Caco-2 (cell line): ENCODE data around the gene MORN1. TPM values are rescaled to one million over a fixed set of nuclear protein-coding genes. Genes with fewer than 3 reads are reported as not detected.

Source experiments
- BruUV-seq: library from RNA; stranded (reverse); fragments of 400-500 nt; replicated peaks from 2 replicates; lab custom pipeline; 2021; lab: Mats Ljungman, UMichigan
- CTCF ChIA-PET: fragments of 300-600 bp; sonication (Branson Sonifier 250); formaldehyde crosslinking; loops from one replicate; lab custom pipeline; 2022; ENCODE audit warnings: antibody characterized with exemption; lab: Charles Lee
- POLR2A ChIA-PET: fragments of 300-600 bp; sonication (Branson Sonifier 250); formaldehyde crosslinking; loops from one replicate; lab custom pipeline; 2022; ENCODE audit warnings: antibody characterized with exemption; lab: Charles Lee
- DNase-seq, 2 experiments: peaks; one replicate each; pipeline versions ENCODE4 v3.0.0 to v3.0.0-alpha.2; 2020 to 2022
- H3K27me3 ChIP-seq: replicated peaks from 2 replicates; pipeline ENCODE4 v1.6.0; 2011; ENCODE audit warnings: low read length; ENCODE audit not compliant: control insufficient read depth, insufficient read depth
- H3K36me3 ChIP-seq: 2 replicates; pipeline ENCODE4 v1.5.1; 2011; ENCODE audit warnings: low read length; ENCODE audit not compliant: control insufficient read depth, insufficient read depth
- H3K4me1 ChIP-seq: fragments of 250-450 bp; sonication (Bioruptor Pico); 2 replicates; pipeline ENCODE4 v1.5.1; 2020; ENCODE audit warnings: mild to moderate bottlenecking
- H3K4me3 ChIP-seq: 2 replicates; pipeline ENCODE4 v1.5.1; 2011; ENCODE audit warnings: low read depth, mild to moderate bottlenecking, control low read depth, low read length
- H3K9me3 ChIP-seq: fragments of 250-450 bp; sonication (Bioruptor Pico); 2 replicates; pipeline ENCODE4 v1.5.1; 2020; ENCODE audit warnings: mild to moderate bottlenecking, moderate library complexity
- H3K27ac Mint-ChIP-seq: one replicate; pipeline ENCODE4 v1.8.0; 2022; ENCODE audit warnings: mixed read lengths; ENCODE audit not compliant: unreplicated experiment
- H3K27me3 Mint-ChIP-seq: one replicate; pipeline ENCODE4 v1.8.0; 2022; ENCODE audit warnings: mixed read lengths; ENCODE audit not compliant: insufficient read depth, unreplicated experiment
- H3K36me3 Mint-ChIP-seq: one replicate; pipeline ENCODE4 v1.8.0; 2022; ENCODE audit warnings: mild to moderate bottlenecking, mixed read lengths; ENCODE audit not compliant: insufficient read depth, unreplicated experiment
- H3K4me1 Mint-ChIP-seq: one replicate; pipeline ENCODE4 v1.8.0; 2022; ENCODE audit warnings: low read depth, mixed read lengths; ENCODE audit not compliant: unreplicated experiment
- H3K4me3 Mint-ChIP-seq: one replicate; pipeline ENCODE4 v1.8.0; 2022; ENCODE audit warnings: mild to moderate bottlenecking, moderate library complexity, mixed read lengths; ENCODE audit not compliant: unreplicated experiment
- H3K9me3 Mint-ChIP-seq: one replicate; pipeline ENCODE4 v1.8.0; 2022; ENCODE audit warnings: mixed read lengths; ENCODE audit not compliant: unreplicated experiment
- CTCF ChIP-seq, 2 experiments: fragments of 200-600 bp in 1 of 2; IDR thresholded peaks; 1 replicate in 1 of 2; 2 replicates in 1 of 2; pipeline versions ENCODE4 v1.5.1 to v1.8.0; 2011 to 2022; ENCODE audit warnings: antibody characterized with exemption in 1 of 2, control low read depth in 1 of 2, inconsistent platforms in 1 of 2, low read depth in 1 of 2, low read length in 1 of 2, mild to moderate bottlenecking in 1 of 2, moderate library complexity in 1 of 2; ENCODE audit not compliant: insufficient read depth in 1 of 2, severe bottlenecking in 1 of 2, unreplicated experiment in 1 of 2
- intact Hi-C: fragments of 100-400 bp; cut with micrococcal nuclease; formaldehyde crosslinking; loops from one replicate; pipeline ENCODE4 v1.10.0; 2022; ENCODE audit not compliant: unreplicated experiment
- total RNA-seq: library from RNA; stranded (reverse); gene quantifications from 2 replicates; pipeline ENCODE4 v1.2.3, GENCODE V29; 2022

Gene MORN1
- total RNA-seq, 1 experiment from 2014 or later = 8.6 TPM

GRCh38 chr1:2378956-2379732 lies 12.2 kb downstream of the MORN1 start:
- POLR2A ChIA-PET = interaction anchor here (0.7 kb wide), 1 partner anchor 174 kb away, joined by 3 read pairs; no protein-coding TSS in a partner anchor
- no TSS peak for BruUV-seq
- DNase-seq = no peak
- Mint-ChIP-seq H3K4me1 (no peaks in the 10 kb centered on the region), H3K9me3 (no peaks in the 10 kb centered on the region), H3K36me3 (no peaks in the 10 kb centered on the region), H3K27ac (no peak overlapping the region), H3K27me3 (no peaks in the 10 kb centered on the region), H3K4me3 (no peak overlapping the region)
- Histone ChIP-seq H3K36me3 (no peaks in the 10 kb centered on the region), H3K27me3 (no peaks in the 10 kb centered on the region), H3K4me3 (no peak overlapping the region), H3K4me1 (no peaks in the 10 kb centered on the region), H3K9me3 (no peaks in the 10 kb centered on the region)
- intact Hi-C loops = no loop called here
- no peak for TF ChIP-seq CTCF (IDR thresholded peaks at IDR 0.05; ENCODE audit: insufficient read depth in 1 of 2, low read depth in 1 of 2, low read length in 1 of 2, severe bottlenecking in 1 of 2, unreplicated experiment in 1 of 2)
- CTCF ChIA-PET = no interaction called here

GRCh38 chr1:2378441-2378851 lies 12.9 kb downstream of the MORN1 start:
- Histone ChIP-seq H3K4me3 (no peak overlapping the region), H3K9me3 (no peaks in the 10 kb centered on the region), H3K27me3 (no peaks in the 10 kb centered on the region), H3K4me1 (no peaks in the 10 kb centered on the region), H3K36me3 (no peaks in the 10 kb centered on the region)
- H3K27me3 Mint-ChIP-seq = no peaks in the 10 kb centered on the region
- no TSS peak for BruUV-seq
- H3K27ac Mint-ChIP-seq = no peak overlapping the region
- no peaks in the 10 kb centered on the region for H3K9me3 Mint-ChIP-seq
- H3K36me3 Mint-ChIP-seq = no peaks in the 10 kb centered on the region
- H3K4me3 Mint-ChIP-seq = no peak overlapping the region
- no peak for TF ChIP-seq CTCF (IDR thresholded peaks at IDR 0.05; ENCODE audit: insufficient read depth in 1 of 2, low read depth in 1 of 2, low read length in 1 of 2, severe bottlenecking in 1 of 2, unreplicated experiment in 1 of 2)
- H3K4me1 Mint-ChIP-seq = no peaks in the 10 kb centered on the region
- intact Hi-C loops = no loop called here
- DNase-seq = no peak
- ChIA-PET CTCF (no interaction called here), POLR2A (interaction anchor here (0.7 kb wide), 1 partner anchor 174 kb away, joined by 3 read pairs; no protein-coding TSS in a partner anchor)

- no peaks in the 10 kb centered on the region for H3K27me3 ChIP-seq
- H3K36me3 ChIP-seq = no peaks in the 10 kb centered on the region
- ChIA-PET POLR2A (interaction anchor here (0.7 kb wide), 1 partner anchor 173 kb away, joined by 3 read pairs; no protein-coding TSS in a partner anchor), CTCF (no interaction called here)
- H3K4me1 ChIP-seq = no peaks in the 10 kb centered on the region
- DNase-seq = no peak
- no peak for TF ChIP-seq CTCF (IDR thresholded peaks at IDR 0.05; ENCODE audit: insufficient read depth in 1 of 2, low read depth in 1 of 2, low read length in 1 of 2, severe bottlenecking in 1 of 2, unreplicated experiment in 1 of 2)
- no peak overlapping the region for H3K4me3 ChIP-seq
- H3K4me3 Mint-ChIP-seq = no peak overlapping the region
- no peaks in the 10 kb centered on the region for H3K27me3 Mint-ChIP-seq
- no peaks in the 10 kb centered on the region for H3K36me3 Mint-ChIP-seq
- no peak overlapping the region for H3K27ac Mint-ChIP-seq
- H3K9me3 Mint-ChIP-seq = no peaks in the 10 kb centered on the region
- H3K9me3 ChIP-seq = no peaks in the 10 kb centered on the region
- H3K4me1 Mint-ChIP-seq = no peaks in the 10 kb centered on the region
- no TSS peak for BruUV-seq
- intact Hi-C loops = no loop called here
These were observed 13.5 kb downstream of the MORN1 start for GRCh38 chr1:2377751-2378440.
